ENCODE measurements around the gene DNAH10. TPM values are rescaled to one million over a fixed set of nuclear protein-coding genes. Genes with fewer than 3 reads are reported as not detected.

Gene DNAH10
- total RNA-seq, 1 donor from 2014 or later, result 1.0 TPM

- no peak overlapping the region for H3K4me3 Mint-ChIP-seq (ENCODE audit: low read depth)
- no peak for TF ChIP-seq CTCF (IDR thresholded peaks at IDR 0.05; ENCODE audit: unreplicated experiment)
- H3K27ac Mint-ChIP-seq, result no peak overlapping the region
- peaks cover 15% of the 10 kb centered on the region for H3K9me3 Mint-ChIP-seq (ENCODE audit: low read depth)
- no peaks in the 10 kb centered on the region for H3K4me1 Mint-ChIP-seq (ENCODE audit: low read depth)
- no peak for DNase-seq (ENCODE audit: low spot score, unreplicated experiment)
- H3K27me3 Mint-ChIP-seq, result no peaks in the 10 kb centered on the region
- H3K36me3 Mint-ChIP-seq (ENCODE audit: insufficient read depth), result no peaks in the 10 kb centered on the region
Measured at GRCh38 chr12:123834845-123835244, 72.7 kb downstream of the DNAH10 start.

GRCh38 chr12:123836292-123836691 lies 74.2 kb downstream of the DNAH10 start:
- no peaks in the 10 kb centered on the region for H3K4me1 Mint-ChIP-seq (ENCODE audit: low read depth)
- H3K9me3 Mint-ChIP-seq (ENCODE audit: low read depth), result peaks cover 15% of the 10 kb centered on the region
- TF ChIP-seq CTCF (IDR thresholded peaks at IDR 0.05; ENCODE audit: unreplicated experiment), result no peak
- H3K36me3 Mint-ChIP-seq (ENCODE audit: insufficient read depth), result no peaks in the 10 kb centered on the region
- H3K27me3 Mint-ChIP-seq, result peaks cover 3% of the 10 kb centered on the region
- no peak for DNase-seq (ENCODE audit: low spot score, unreplicated experiment)
- H3K4me3 Mint-ChIP-seq (ENCODE audit: low read depth), result no peak overlapping the region
- H3K27ac Mint-ChIP-seq, result no peak overlapping the region

- Mint-ChIP-seq H3K9me3 (ENCODE audit: low read depth) (peaks cover 6% of the 10 kb centered on the region), H3K4me1 (ENCODE audit: low read depth) (no peaks in the 10 kb centered on the region), H3K27me3 (peaks cover 4% of the 10 kb centered on the region), H3K36me3 (ENCODE audit: insufficient read depth) (no peaks in the 10 kb centered on the region), H3K4me3 (ENCODE audit: low read depth) (no peak overlapping the region), H3K27ac (no peak overlapping the region)
- no peak for TF ChIP-seq CTCF (IDR thresholded peaks at IDR 0.05; ENCODE audit: unreplicated experiment)
- no peak for DNase-seq (ENCODE audit: low spot score, unreplicated experiment)
Measured at GRCh38 chr12:123839826-123840225, 77.7 kb downstream of the DNAH10 start.

- Mint-ChIP-seq H3K4me3 (ENCODE audit: low read depth) (no peak overlapping the region), H3K9me3 (ENCODE audit: low read depth) (no peaks in the 10 kb centered on the region), H3K27me3 (peaks cover 4% of the 10 kb centered on the region), H3K36me3 (ENCODE audit: insufficient read depth) (no peaks in the 10 kb centered on the region), H3K4me1 (ENCODE audit: low read depth) (no peaks in the 10 kb centered on the region), H3K27ac (no peak overlapping the region)
- no peak for TF ChIP-seq CTCF (IDR thresholded peaks at IDR 0.05; ENCODE audit: unreplicated experiment)
- no peak for DNase-seq (ENCODE audit: low spot score, unreplicated experiment)
Measured at GRCh38 chr12:123840765-123841425, 78.8 kb downstream of the DNAH10 start.

GRCh38 chr12:123843912-123844748 lies 82.0 kb downstream of the DNAH10 start:
- H3K9me3 Mint-ChIP-seq (ENCODE audit: low read depth), result no peaks in the 10 kb centered on the region
- no peaks in the 10 kb centered on the region for H3K36me3 Mint-ChIP-seq (ENCODE audit: insufficient read depth)
- no peaks in the 10 kb centered on the region for H3K4me1 Mint-ChIP-seq (ENCODE audit: low read depth)
- H3K27me3 Mint-ChIP-seq, result peaks cover 4% of the 10 kb centered on the region
- no peak overlapping the region for H3K4me3 Mint-ChIP-seq (ENCODE audit: low read depth)
- no peak overlapping the region for H3K27ac Mint-ChIP-seq
- TF ChIP-seq CTCF (IDR thresholded peaks at IDR 0.05; ENCODE audit: unreplicated experiment), result no peak
- DNase-seq (ENCODE audit: low spot score, unreplicated experiment), result no peak

All from progenitor cell of endocrine pancreas (in vitro differentiated cells).